ENCODE data around the gene HDAC4. TPM values are rescaled to one million over a fixed set of nuclear protein-coding genes. Genes with fewer than 3 reads are reported as not detected.

HDAC4 gene
- total RNA-seq, 4 donors from 2014 or later = 68.0 to 123 (median 86.5) TPM

DNA sequence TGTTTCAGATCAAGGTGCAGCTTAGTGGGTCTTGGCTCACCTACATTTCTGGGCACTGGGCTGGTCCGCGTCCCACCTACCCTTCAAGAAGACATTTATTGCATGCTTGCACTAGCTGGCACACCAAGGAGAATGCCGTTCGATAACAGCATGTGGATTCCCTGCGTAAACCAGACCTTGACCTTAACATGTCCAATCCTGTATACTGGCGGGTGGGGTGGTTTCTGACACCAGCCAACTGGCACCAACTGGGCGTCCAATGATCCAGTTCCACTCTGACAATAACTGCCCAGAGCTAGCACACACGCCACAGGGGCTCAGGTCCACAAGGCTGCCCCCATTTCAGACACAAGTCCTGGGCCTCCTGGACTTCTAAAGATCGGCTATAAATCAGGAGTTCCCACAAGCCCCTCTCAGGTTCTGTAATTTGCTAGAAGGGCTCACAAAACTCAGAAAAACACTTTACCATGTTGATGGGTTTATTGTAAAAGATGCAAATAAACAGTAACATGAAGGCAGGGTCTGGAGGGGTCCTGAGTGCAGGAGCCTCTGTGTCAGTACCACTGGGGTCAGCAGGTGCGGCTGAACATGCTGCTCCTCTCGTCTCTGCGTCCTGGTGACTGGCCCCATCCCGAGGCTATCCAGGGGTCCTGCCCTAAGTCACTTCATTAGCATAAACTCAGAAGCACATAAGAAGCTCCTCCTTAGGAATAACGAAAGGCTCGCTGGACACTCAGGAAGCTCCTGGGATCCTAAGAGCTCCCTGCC is 161.8 kb downstream of the HDAC4 start:
- H3K4me1 ChIP-seq = peaks cover 0 to 38% (median 0%) of the 10 kb centered on the region in 4 donors
- no peaks in the 10 kb centered on the region for H3K27me3 ChIP-seq
- H3K4me3 ChIP-seq = no peak overlapping the region
- 86 to 88% methylated on average over 15 of the region's 15 CpGs for WGBS, 2 donors
- DNase-seq (ENCODE audit: low spot score in 2 of 2) = no peak
- H3K27ac ChIP-seq = no peak overlapping the region
- TF ChIP-seq POLR2A (IDR thresholded peaks at IDR 0.05) (no peak), EP300 (IDR thresholded peaks at IDR 0.05) (no peak)
- TF ChIP-seq, protein P1, sequence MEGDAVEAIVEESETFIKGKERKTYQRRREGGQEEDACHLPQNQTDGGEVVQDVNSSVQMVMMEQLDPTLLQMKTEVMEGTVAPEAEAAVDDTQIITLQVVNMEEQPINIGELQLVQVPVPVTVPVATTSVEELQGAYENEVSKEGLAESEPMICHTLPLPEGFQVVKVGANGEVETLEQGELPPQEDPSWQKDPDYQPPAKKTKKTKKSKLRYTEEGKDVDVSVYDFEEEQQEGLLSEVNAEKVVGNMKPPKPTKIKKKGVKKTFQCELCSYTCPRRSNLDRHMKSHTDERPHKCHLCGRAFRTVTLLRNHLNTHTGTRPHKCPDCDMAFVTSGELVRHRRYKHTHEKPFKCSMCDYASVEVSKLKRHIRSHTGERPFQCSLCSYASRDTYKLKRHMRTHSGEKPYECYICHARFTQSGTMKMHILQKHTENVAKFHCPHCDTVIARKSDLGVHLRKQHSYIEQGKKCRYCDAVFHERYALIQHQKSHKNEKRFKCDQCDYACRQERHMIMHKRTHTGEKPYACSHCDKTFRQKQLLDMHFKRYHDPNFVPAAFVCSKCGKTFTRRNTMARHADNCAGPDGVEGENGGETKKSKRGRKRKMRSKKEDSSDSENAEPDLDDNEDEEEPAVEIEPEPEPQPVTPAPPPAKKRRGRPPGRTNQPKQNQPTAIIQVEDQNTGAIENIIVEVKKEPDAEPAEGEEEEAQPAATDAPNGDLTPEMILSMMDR (IDR thresholded peaks at IDR 0.05) = no peak
- H3K9me3 ChIP-seq = no peaks in the 10 kb centered on the region
- no peaks in the 10 kb centered on the region for H3K36me3 ChIP-seq

DNA sequence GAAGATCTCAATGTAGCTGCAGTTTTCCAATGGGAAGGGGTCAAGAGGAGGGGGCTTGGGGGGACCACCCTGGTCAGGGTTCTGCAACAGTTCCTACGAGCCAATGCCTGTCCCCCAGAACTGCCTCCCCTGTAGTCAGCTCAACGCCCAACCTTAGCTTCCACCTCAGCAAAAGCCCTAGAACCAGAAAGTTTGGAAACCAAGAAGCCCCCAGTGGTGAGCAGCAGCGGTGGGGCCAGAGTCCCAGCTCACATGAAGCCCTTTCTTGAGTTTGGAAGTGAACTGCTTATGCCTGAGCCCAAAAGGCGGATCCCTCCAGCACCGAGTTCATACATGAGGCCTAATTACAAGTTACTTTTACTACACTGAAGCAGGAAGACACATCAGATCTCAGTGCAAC is 162.4 kb downstream of the HDAC4 start:
- H3K4me1 ChIP-seq = peaks cover 0 to 44% (median 0%) of the 10 kb centered on the region in 4 donors

DNA sequence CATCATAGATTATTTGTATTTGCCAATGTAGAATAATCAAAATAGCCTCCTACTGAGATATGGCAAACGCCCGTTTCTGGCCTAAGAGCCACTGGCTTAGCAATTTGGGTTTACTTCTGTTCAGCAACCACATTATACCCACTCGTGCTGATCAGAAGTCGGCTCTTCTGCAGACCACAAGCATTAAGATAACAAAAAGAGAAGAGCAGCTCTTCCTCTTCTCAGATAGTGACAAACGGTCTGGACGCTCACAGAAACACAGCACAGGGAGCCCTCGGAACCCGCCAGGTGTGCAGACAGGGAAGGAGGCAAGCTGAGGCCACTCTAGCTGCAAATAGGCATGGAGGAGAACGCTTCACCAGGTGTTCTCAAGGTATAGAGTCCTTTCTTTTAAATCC is 164.0 kb downstream of the HDAC4 start:
- no peak for DNase-seq (ENCODE audit: low spot score in 2 of 2)
- TF ChIP-seq, protein P1 (IDR thresholded peaks at IDR 0.05) = no peak
- TF ChIP-seq POLR2A (IDR thresholded peaks at IDR 0.05) = no peak
- no peak for TF ChIP-seq EP300 (IDR thresholded peaks at IDR 0.05)
- Histone ChIP-seq H3K9me3 (no peaks in the 10 kb centered on the region), H3K27ac (no peak overlapping the region), H3K4me3 (no peak overlapping the region), H3K36me3 (no peaks in the 10 kb centered on the region), H3K4me1 (peaks cover 0 to 46% (median 0%) of the 10 kb centered on the region in 4 donors), H3K27me3 (no peaks in the 10 kb centered on the region)
- WGBS, 2 donors = 87 to 88% methylated on average over 9 of the region's 9 CpGs

More for the DNA sequence above, 162.4 kb downstream of the HDAC4 start:
- H3K27me3 ChIP-seq = no peaks in the 10 kb centered on the region
- WGBS, 2 donors = 87 to 88% methylated on average over 5 of the region's 5 CpGs
- DNase-seq (ENCODE audit: low spot score in 2 of 2) = no peak
- H3K27ac ChIP-seq = no peak overlapping the region
- H3K9me3 ChIP-seq = no peaks in the 10 kb centered on the region
- no peak for TF ChIP-seq POLR2A (IDR thresholded peaks at IDR 0.05)
- TF ChIP-seq EP300 (IDR thresholded peaks at IDR 0.05) = no peak
- TF ChIP-seq, protein P1 (IDR thresholded peaks at IDR 0.05) = no peak
- H3K4me3 ChIP-seq = no peak overlapping the region
- no peaks in the 10 kb centered on the region for H3K36me3 ChIP-seq

DNA sequence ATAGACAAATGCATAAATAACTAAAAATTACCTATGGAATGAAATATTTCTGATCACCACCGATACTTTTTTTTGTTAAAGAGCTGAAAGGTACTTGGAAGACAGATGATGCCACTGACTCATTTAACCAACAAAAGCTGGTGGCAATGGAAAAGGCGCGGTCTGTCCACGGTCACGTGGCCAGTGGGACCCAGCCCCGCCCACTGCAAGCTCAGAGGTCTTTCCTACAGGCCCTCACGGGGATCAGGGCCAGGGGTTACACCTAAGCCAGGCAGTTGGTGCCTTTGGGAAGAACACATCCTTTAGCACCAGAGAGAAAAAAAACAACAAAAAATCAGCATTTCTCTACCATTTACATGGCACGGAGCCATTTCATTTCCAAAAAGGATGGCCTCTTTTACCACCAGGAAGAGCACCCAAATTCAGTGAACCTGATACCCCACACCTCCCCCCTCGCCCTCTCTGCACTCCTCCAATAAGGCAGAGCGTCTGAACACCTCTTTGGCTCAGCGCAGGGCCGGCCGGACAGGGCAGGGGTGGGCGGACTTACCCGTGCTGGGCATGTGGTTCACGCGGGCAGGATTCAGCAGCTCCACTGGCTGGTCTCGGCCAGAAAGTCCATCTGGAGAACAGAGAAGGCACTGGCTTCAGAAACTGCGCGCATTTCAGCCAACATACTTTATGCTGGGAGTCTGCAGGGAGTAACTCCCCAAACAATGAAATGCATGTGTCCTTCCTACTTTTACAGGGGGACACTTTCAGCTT is 164.6 kb downstream of the HDAC4 start:
- DNase-seq (ENCODE audit: low spot score in 2 of 2) = no peak
- Histone ChIP-seq H3K9me3 (no peaks in the 10 kb centered on the region), H3K4me1 (peaks cover 0 to 46% (median under 1%) of the 10 kb centered on the region in 4 donors), H3K27ac (no peak overlapping the region), H3K4me3 (no peak overlapping the region), H3K36me3 (no peaks in the 10 kb centered on the region), H3K27me3 (no peaks in the 10 kb centered on the region)
- WGBS, 2 donors = 81 to 89% methylated on average over 20 of the region's 20 CpGs
- TF ChIP-seq POLR2A (IDR thresholded peaks at IDR 0.05) = no peak
- TF ChIP-seq EP300 (IDR thresholded peaks at IDR 0.05) = no peak
- TF ChIP-seq, protein P1 (IDR thresholded peaks at IDR 0.05) = no peak

DNA sequence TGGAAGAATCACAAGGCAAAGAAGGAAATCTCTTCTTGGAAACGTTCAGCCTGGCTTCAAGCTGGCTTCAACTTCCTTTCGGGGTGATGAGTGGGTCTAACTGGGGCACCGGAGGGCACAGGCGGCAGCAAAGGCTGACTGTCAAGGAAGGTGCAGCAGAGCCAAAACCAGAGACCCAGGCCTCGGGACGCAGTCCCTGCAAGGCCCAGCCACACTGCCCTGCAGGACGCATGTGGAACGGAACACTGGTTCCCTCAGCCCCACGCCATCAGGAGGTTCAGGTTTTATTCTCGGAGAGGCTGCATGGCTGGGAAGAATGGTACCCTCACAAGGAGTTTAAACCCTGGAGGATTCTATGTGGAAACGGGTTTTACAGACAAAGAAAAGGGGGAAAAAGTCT is 165.5 kb downstream of the HDAC4 start:
- no peaks in the 10 kb centered on the region for H3K27me3 ChIP-seq
- no peak for DNase-seq (ENCODE audit: low spot score in 2 of 2)
- H3K9me3 ChIP-seq = no peaks in the 10 kb centered on the region
- H3K4me1 ChIP-seq = peaks cover 0 to 45% (median 8%) of the 10 kb centered on the region in 4 donors
- no peaks in the 10 kb centered on the region for H3K36me3 ChIP-seq
- H3K4me3 ChIP-seq = no peak overlapping the region
- peak overlapping the region in 1 of 4 donors; percentile 70 for H3K27ac ChIP-seq
- WGBS, 2 donors = 90 to 93% methylated on average over 11 of the region's 11 CpGs
- TF ChIP-seq EP300 (IDR thresholded peaks at IDR 0.05) = no peak
- TF ChIP-seq, protein P1 (IDR thresholded peaks at IDR 0.05) = no peak
- TF ChIP-seq POLR2A (IDR thresholded peaks at IDR 0.05) = no peak

Data from tibial nerve (tissue), 4 donors.